ENCODE results near the gene SIRT2. TPM values are rescaled to one million over a fixed set of nuclear protein-coding genes. Genes with fewer than 3 reads are reported as not detected.

The SIRT2 gene
- total and polyA plus RNA-seq, 12 donors = 46.4 to 145 (median 67.9) TPM

GRCh38 chr19:38893341-38893771, 6.1 kb downstream of the SIRT2 start:
- Histone ChIP-seq H3K4me3 (peak overlapping the region in 1 of 4 donors; percentile 35), H3K4me1 (replicated peaks in 1 of 2) (peaks cover 8 to 19% of the 10 kb centered on the region in 2 donors), H3K36me3 (replicated peaks in 1 of 2) (peaks cover 0 to 31% of the 10 kb centered on the region in 2 donors), H3K27me3 (no peaks in the 10 kb centered on the region), H3K9me3 (replicated peaks in 1 of 3) (no peaks in the 10 kb centered on the region), H3K27ac (peak overlapping the region in 3 of 5 donors; percentile 46 to 75 (median 48))
- intact Hi-C loops (cut with DNase I) = no loop called here
- WGBS, 4 donors = 38 to 60% (median 47%) methylated on average over 1 to 14 of the region's 14 CpGs
- no peak for TF ChIP-seq CTCF (IDR thresholded peaks at IDR 0.05)
- peak in 1 of 2 donors; percentile 15 for TF ChIP-seq POLR2A (IDR thresholded peaks at IDR 0.05)
- DNase-seq = peak; percentile 43 to 87 (median 75)

- Histone ChIP-seq H3K27me3 (no peaks in the 10 kb centered on the region), H3K36me3 (replicated peaks in 1 of 2) (peaks cover 0 to 36% of the 10 kb centered on the region in 2 donors), H3K4me3 (peak overlapping the region in 1 of 4 donors; percentile 35), H3K27ac (peak overlapping the region in 3 of 5 donors; percentile 46 to 75 (median 48)), H3K4me1 (replicated peaks in 1 of 2) (peaks cover 6 to 14% of the 10 kb centered on the region in 2 donors), H3K9me3 (replicated peaks in 1 of 3) (no peaks in the 10 kb centered on the region)
- 61 to 66% (median 65%) methylated on average over 4 to 5 of the region's 5 CpGs for WGBS, 4 donors
- peak in 2 of 7 donors; percentile 32 to 39 for DNase-seq
- TF ChIP-seq POLR2A (IDR thresholded peaks at IDR 0.05) = no peak
- TF ChIP-seq CTCF (IDR thresholded peaks at IDR 0.05) = no peak
- intact Hi-C loops (cut with DNase I) = no loop called here
Observed at GRCh38 chr19:38892841-38893240, 6.6 kb downstream of the SIRT2 start.

- H3K4me3 ChIP-seq = no peak overlapping the region
- TF ChIP-seq CTCF (IDR thresholded peaks at IDR 0.05) (no peak), POLR2A (IDR thresholded peaks at IDR 0.05) (no peak)
- H3K27ac ChIP-seq = no peak overlapping the region
- no peaks in the 10 kb centered on the region for H3K9me3 ChIP-seq (replicated peaks in 1 of 3)
- no peaks in the 10 kb centered on the region for H3K27me3 ChIP-seq
- peaks cover 0 to 36% of the 10 kb centered on the region in 2 donors for H3K36me3 ChIP-seq (replicated peaks in 1 of 2)
- 88 to 95% (median 89%) methylated on average over 4 to 6 of the region's 6 CpGs for WGBS, 4 donors
- intact Hi-C loops (cut with DNase I) = no loop called here
- DNase-seq = no peak
- peaks cover 6 to 10% of the 10 kb centered on the region in 2 donors for H3K4me1 ChIP-seq (replicated peaks in 1 of 2)
Observed at GRCh38 chr19:38891771-38892170, 7.6 kb downstream of the SIRT2 start.

- Histone ChIP-seq H3K27me3 (no peaks in the 10 kb centered on the region), H3K27ac (no peak overlapping the region), H3K4me3 (no peak overlapping the region), H3K4me1 (replicated peaks in 1 of 2) (peaks cover 10 to 13% of the 10 kb centered on the region in 2 donors), H3K36me3 (replicated peaks in 1 of 2) (peaks cover 0 to 36% of the 10 kb centered on the region in 2 donors), H3K9me3 (replicated peaks in 1 of 3) (no peaks in the 10 kb centered on the region)
- intact Hi-C loops (cut with DNase I) = no loop called here
- DNase-seq = no peak
- TF ChIP-seq POLR2A (IDR thresholded peaks at IDR 0.05) = no peak
Observed at GRCh38 chr19:38890686-38891085, 8.7 kb downstream of the SIRT2 start.

- TF ChIP-seq CTCF (IDR thresholded peaks at IDR 0.05) (no peak), POLR2A (IDR thresholded peaks at IDR 0.05) (no peak)
- intact Hi-C loops (cut with DNase I) = no loop called here
- H3K36me3 ChIP-seq (replicated peaks in 1 of 2) = peaks cover 0 to 36% of the 10 kb centered on the region in 2 donors
Observed at GRCh38 chr19:38889803-38890202, 9.6 kb downstream of the SIRT2 start.

More at GRCh38 chr19:38889803-38890202, 9.6 kb downstream of the SIRT2 start:
- no peak for DNase-seq
- 85 to 99% (median 92%) methylated on average over 5 to 8 of the region's 8 CpGs for WGBS, 4 donors
- no peak overlapping the region for H3K4me3 ChIP-seq
- H3K4me1 ChIP-seq (replicated peaks in 1 of 2) = peaks cover 10 to 13% of the 10 kb centered on the region in 2 donors
- H3K27ac ChIP-seq = no peak overlapping the region
- H3K27me3 ChIP-seq = no peaks in the 10 kb centered on the region
- H3K9me3 ChIP-seq (replicated peaks in 1 of 3) = no peaks in the 10 kb centered on the region
